Heart left ventricle (tissue), 16 donors: ENCODE data around the gene CDH2. TPM values are rescaled to one million over a fixed set of nuclear protein-coding genes. Genes with fewer than 3 reads are reported as not detected.

Experiments
- ATAC-seq, 4 donors: fragments of 200-7000 bp; cut with Tn5 transposase; one replicate each; pipeline ENCODE4 v1.9.1; 2020 to 2022; ENCODE audit warnings: moderate library complexity in 4 of 4, mild to moderate bottlenecking in 3 of 4, moderate number of reproducible peaks in 1 of 4
- DNase-seq, 5 donors: peaks; one replicate each; pipeline ENCODE4 v3.0.0-alpha.2; 2020
- H3K27ac ChIP-seq, 12 donors: fragments of 200-600 bp; sonication (generic) in 4 of 12; one replicate each; pipeline versions ENCODE4 v1.5.0 to v1.8.0; 2016 to 2022; ENCODE audit warnings: mild to moderate bottlenecking in 2 of 12
- H3K27me3 ChIP-seq, 9 donors: fragments of 200-600 bp; sonication (generic) in 2 of 9; one replicate each; pipeline versions ENCODE4 v1.5.1 to v1.8.0; 2016 to 2022; ENCODE audit warnings: mild to moderate bottlenecking in 3 of 9
- H3K36me3 ChIP-seq, 9 donors: fragments of 200-600 bp; sonication (generic) in 2 of 9; one replicate each; pipeline versions ENCODE4 v1.5.0 to v1.8.0; 2018 to 2022; ENCODE audit warnings: mild to moderate bottlenecking in 2 of 9
- H3K4me1 ChIP-seq, 12 donors: fragments of 200-600 bp; sonication (generic) in 4 of 12; one replicate each; pipeline versions ENCODE4 v1.5.0 to v1.8.0; 2016 to 2022; ENCODE audit warnings: mild to moderate bottlenecking in 3 of 12
- H3K4me3 ChIP-seq, 12 donors: fragments of 200-600 bp; sonication (generic) in 4 of 12; one replicate each; pipeline versions ENCODE4 v1.5.0 to v1.8.0; 2017 to 2022; ENCODE audit warnings: mild to moderate bottlenecking in 9 of 12, moderate library complexity in 4 of 12
- H3K9me3 ChIP-seq, 12 donors: fragments of 200-600 bp; sonication (generic) in 4 of 12; one replicate each; pipeline versions ENCODE4 v1.5.0 to v1.8.0; 2016 to 2022; ENCODE audit warnings: mild to moderate bottlenecking in 1 of 12
- CTCF ChIP-seq, 12 donors: fragments of 200-600 bp; sonication (generic) in 4 of 12; IDR thresholded peaks; one replicate each; pipeline versions ENCODE4 v1.5.0 to v1.8.0; 2018 to 2022; ENCODE audit warnings: antibody characterized with exemption in 12 of 12, mild to moderate bottlenecking in 5 of 12
- POLR2A ChIP-seq, 2 donors: fragments of 450-650 bp; IDR thresholded peaks; one replicate each; pipeline ENCODE4 v1.6.1; 2017; ENCODE audit warnings: antibody characterized with exemption in 2 of 2, mild to moderate bottlenecking in 2 of 2, moderate library complexity in 2 of 2
- WGBS, 4 donors: extraction: QIAGEN DNeasy Blood & Tissue Kit in 2 of 4; methylation state at CpG; one replicate each; pipeline versions ENCODE4 v1.1.5 to v1.1.7; 2013 to 2018; 5-methylcytosine and 5-hydroxymethylcytosine counted together
- intact Hi-C, 10 donors: fragments of 100-400 bp; cut with DNase I; formaldehyde crosslinking; loops; one replicate each; pipeline versions ENCODE4 v1.11.1 to v1.14.2; 2022
- polyA plus RNA-seq, 2 donors: library from polyadenylated mRNA; stranded (reverse); fragments of 200-250 nt; gene quantifications; one replicate each; pipeline ENCODE4 v1.2.3, GENCODE V29; 2013
- total RNA-seq, 9 donors: library from RNA; depleted of rRNA in 2 of 9; stranded (reverse); fragments of >200 nt in 2 of 9; fragmentation: NEBNext Ultra II Directional in 3 of 9; extraction: Animal tissue kit (Norgen Biotek cat#: 25700) in 3 of 9; gene quantifications; one replicate each; pipeline versions ENCODE4 v1.1.0 to v1.2.4, GENCODE V29; 2016 to 2023
- donor health status: ischemic (EF 13 %, LVEDD 7.1; RV severe dilation, severe dysfunction).
- donor health status: healthy with polysubstance abuse.
- donor health status: DM: no; HTN: yes; CAD: no.
- donor health status: DM: no; HTN: no; CAD: no.
- donor health status: ischemic (EF 25% LVEDD 6.9; RV normal size, moderate dysfunction).
- donor health status: ischemic (EF 25% LVEDD 5.7; RV mildly dilated, moderate dysfunction).
- donor health status: healthy.
- donor health status: DM: yes; HTN: yes; CAD: no.
- donor health status: ischemic (EF 35%, LVEDD 5.7; RV mildly dilated, moderate dysfunction).
- donor health status: nonischemic (EF 11% LVEDD 7.7; RV severe dilation, severe dysfunction).
- donor health status: DM: yes; HTN: yes; CAD: no.
- donor health status: PGD.
- donor health status: ischemic (EF 29% LVEDD 5.4; RV normal size, mild dysfunction).
- donor health status: nonischemic (EF 23%, LVEDD 6.1; RV moderate dilation, normal function).

The CDH2 gene
- total and polyA plus RNA-seq, 11 donors: 62.5 to 594 (median 386) TPM

- intact Hi-C loops: loop anchor here in 1 of 10 donors (10.0 kb wide), 1 partner anchor 72 kb away; no protein-coding TSS in a partner anchor
- peak; percentile 40 to 80 (median 74) for ATAC-seq
- WGBS, 4 donors: 25 to 32% (median 30%) methylated on average over 9 of the region's 9 CpGs
- Histone ChIP-seq H3K36me3 (no peaks in the 10 kb centered on the region), H3K27me3 (no peaks in the 10 kb centered on the region), H3K27ac (peak overlapping the region in 7 of 12 donors; percentile 5 to 52 (median 27)), H3K4me1 (peaks cover 0 to 83% (median 26%) of the 10 kb centered on the region in 12 donors), H3K4me3 (no peak overlapping the region), H3K9me3 (no peaks in the 10 kb centered on the region)
- TF ChIP-seq POLR2A (IDR thresholded peaks at IDR 0.05) (no peak), CTCF (IDR thresholded peaks at IDR 0.05) (no peak)
- DNase-seq: peak in 2 of 5 donors; percentile 40 to 56
These were observed 90.0 kb downstream of the CDH2 start for GRCh38 chr18:28086670-28087552.

GRCh38 chr18:28081516-28081915 lies 95.4 kb downstream of the CDH2 start:
- Histone ChIP-seq H3K9me3 (no peaks in the 10 kb centered on the region), H3K36me3 (no peaks in the 10 kb centered on the region), H3K27ac (no peak overlapping the region), H3K27me3 (no peaks in the 10 kb centered on the region), H3K4me3 (no peak overlapping the region), H3K4me1 (peaks cover 0 to 60% (median 18%) of the 10 kb centered on the region in 12 donors)
- intact Hi-C loops: loop anchor here in 1 of 10 donors (10.0 kb wide), 1 partner anchor 67 kb away; no protein-coding TSS in a partner anchor
- WGBS, 4 donors: 72 to 83% (median 76%) methylated on average over 2 of the region's 2 CpGs
- ATAC-seq (no peak), DNase-seq (no peak)
- TF ChIP-seq POLR2A (IDR thresholded peaks at IDR 0.05): no peak
- no peak for TF ChIP-seq CTCF (IDR thresholded peaks at IDR 0.05)

GRCh38 chr18:28080876-28081300 lies 96.0 kb downstream of the CDH2 start:
- TF ChIP-seq CTCF (IDR thresholded peaks at IDR 0.05) (no peak), POLR2A (IDR thresholded peaks at IDR 0.05) (no peak)
- H3K4me3 ChIP-seq: no peak overlapping the region
- H3K36me3 ChIP-seq: no peaks in the 10 kb centered on the region
- DNase-seq (no peak), ATAC-seq (no peak)
- 58 to 69% (median 63%) methylated on average over 1 of the region's 1 CpG for WGBS, 4 donors
- peaks cover 0 to 57% (median 16%) of the 10 kb centered on the region in 12 donors for H3K4me1 ChIP-seq
- intact Hi-C loops: loop anchor here in 1 of 10 donors (10.0 kb wide), 1 partner anchor 66 kb away; no protein-coding TSS in a partner anchor
- H3K9me3 ChIP-seq: no peaks in the 10 kb centered on the region
- no peak overlapping the region for H3K27ac ChIP-seq
- H3K27me3 ChIP-seq: no peaks in the 10 kb centered on the region

- peak overlapping the region in 1 of 12 donors; percentile 24 for H3K27ac ChIP-seq
- ATAC-seq (no peak), DNase-seq (no peak)
- H3K9me3 ChIP-seq: no peaks in the 10 kb centered on the region
- no peaks in the 10 kb centered on the region for H3K27me3 ChIP-seq
- peaks cover 0 to 58% (median 14%) of the 10 kb centered on the region in 12 donors for H3K4me1 ChIP-seq
- WGBS, 4 donors: 74 to 85% (median 79%) methylated on average over 2 of the region's 2 CpGs
- intact Hi-C loops: loop anchor here in 1 of 10 donors (10.0 kb wide), 1 partner anchor 65 kb away; no protein-coding TSS in a partner anchor
- H3K4me3 ChIP-seq: no peak overlapping the region
- H3K36me3 ChIP-seq: no peaks in the 10 kb centered on the region
- no peak for TF ChIP-seq POLR2A (IDR thresholded peaks at IDR 0.05)
- no peak for TF ChIP-seq CTCF (IDR thresholded peaks at IDR 0.05)
These were observed 97.0 kb downstream of the CDH2 start for GRCh38 chr18:28079883-28080282.
